DMS53 treated with DMSO at 0.1 percent for 48 hours (cell line): ENCODE data around the gene EBLN2.
A peak's percentile ranks its signal among the peaks of the same experiment; 100 is the strongest.

Experiments
- DNase-seq: peaks from one replicate; lab custom pipeline; 2025; ENCODE audit not compliant: unreplicated experiment; lab: John Stamatoyannopoulos, UW

The EBLN2 gene

DNA sequence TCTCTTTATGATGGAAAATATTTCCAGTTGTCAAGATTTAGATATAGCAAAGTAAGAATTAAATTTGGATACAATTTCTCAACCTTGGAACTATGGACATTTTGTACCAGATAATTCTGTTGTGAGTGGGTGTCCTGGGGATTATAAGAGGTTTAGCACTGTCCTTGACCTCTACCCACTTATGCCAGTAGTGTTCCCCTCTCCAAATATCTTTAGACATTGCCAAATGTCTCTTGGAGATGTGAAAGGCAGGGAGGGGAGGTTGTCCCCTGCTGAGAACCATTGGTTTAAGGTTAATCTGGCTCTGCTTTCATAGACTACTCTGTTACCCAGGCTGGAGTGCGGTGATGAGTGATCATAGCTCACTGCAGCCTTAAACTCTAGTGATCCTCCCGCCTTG, at the start of gene EBLN2:
Gene EBLN2, plus strand, starts transcription at position 244 of the 400 bp plus-strand sequence. CDS start 423 bp downstream, outside the sequence.
- no peak for DNase-seq

DNA sequence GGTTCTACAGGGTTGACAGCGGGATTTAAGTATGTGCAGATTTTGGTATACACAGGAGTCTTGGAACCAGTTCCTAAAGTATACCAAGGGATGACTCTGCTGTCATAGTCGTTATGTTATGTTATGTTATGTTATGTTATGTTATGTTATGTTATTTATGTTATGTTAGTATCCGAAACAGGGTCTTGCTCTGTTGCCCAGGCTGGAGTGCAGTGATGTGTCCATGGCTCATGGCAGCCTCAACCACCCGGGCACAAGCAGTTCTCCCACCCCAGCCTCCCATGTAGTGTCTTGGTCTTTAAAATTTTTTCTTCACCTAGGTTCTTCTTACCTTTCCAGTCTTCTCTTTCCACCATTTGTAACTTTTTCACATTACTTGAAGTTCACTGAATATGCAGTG, 43.2 kb upstream of the EBLN2 start:
- DNase-seq, result no peak

DNA sequence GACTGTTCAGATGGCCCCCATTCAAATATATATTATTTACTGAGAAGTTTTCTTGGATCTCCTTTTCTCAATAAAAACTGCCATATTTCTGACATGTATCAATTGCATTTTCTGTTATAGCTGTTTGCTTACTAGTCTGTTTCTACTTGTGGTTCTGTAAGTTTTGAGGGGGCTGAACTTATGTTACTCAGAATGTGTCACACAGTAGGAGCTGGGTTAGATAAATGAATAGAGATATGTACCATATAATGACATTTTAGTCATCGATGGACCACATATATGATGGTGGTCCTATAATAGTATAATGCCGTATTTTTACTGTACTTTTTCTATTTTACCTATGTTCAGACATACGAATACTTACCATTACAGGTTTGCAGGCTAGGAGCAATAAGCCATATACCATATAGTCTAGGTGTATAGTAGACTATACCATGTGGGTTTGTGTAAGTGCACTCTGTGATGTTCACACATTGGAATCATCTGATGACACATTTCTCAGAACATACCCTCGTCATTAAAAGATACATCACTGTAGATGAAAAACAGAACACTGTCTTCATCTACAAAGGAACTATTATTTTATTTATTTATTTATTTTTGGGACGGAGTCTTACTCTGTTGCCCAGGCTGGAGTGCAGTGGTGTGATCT, 42.5 kb upstream of the EBLN2 start:
- no peak for DNase-seq

DNA sequence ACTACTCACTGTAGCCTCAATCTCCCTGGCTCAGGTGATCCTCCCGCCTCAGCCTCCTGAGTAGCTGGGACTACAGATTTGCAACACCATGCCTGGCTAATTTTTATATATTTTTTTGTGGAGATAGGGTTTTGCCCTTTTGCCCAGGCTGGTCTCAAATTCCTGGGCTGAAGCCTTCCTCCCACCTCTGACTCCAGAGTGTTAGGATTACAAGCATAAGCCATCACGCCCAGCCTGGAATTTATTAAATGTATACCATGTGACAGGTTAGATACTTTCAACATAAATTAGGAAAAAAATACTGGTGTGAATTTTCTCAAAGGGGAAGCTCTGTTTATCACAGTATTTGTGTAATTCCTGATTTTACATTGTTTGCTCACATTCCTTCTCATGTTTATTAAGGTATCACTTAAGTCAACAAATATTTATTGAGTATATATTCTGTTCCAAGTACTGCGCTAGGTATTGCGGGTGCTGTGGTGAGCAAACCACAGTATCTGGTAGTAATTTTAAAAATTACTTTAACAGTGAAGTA, 40.1 kb upstream of the EBLN2 start:
- DNase-seq, result no peak

DNA sequence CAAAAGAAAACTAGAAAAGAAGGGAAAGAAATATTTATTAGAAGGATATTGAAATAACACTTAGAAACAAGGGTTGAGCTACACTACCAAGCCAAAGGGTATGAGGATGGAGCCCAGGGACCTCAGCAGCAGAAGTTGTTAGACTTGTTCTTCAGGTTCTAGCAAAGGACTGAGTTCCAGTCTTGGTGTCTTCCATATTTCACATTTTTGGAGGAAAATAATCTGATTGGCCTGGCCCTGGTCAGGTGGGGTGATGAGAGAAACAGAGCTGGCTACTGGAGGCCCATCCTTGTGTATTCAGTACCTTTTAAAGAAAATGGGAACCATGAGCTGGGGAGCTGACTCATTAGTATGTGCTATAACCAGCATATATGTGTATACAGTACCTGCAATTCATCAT, 36.6 kb upstream of the EBLN2 start:
- DNase-seq, result no peak

DNA sequence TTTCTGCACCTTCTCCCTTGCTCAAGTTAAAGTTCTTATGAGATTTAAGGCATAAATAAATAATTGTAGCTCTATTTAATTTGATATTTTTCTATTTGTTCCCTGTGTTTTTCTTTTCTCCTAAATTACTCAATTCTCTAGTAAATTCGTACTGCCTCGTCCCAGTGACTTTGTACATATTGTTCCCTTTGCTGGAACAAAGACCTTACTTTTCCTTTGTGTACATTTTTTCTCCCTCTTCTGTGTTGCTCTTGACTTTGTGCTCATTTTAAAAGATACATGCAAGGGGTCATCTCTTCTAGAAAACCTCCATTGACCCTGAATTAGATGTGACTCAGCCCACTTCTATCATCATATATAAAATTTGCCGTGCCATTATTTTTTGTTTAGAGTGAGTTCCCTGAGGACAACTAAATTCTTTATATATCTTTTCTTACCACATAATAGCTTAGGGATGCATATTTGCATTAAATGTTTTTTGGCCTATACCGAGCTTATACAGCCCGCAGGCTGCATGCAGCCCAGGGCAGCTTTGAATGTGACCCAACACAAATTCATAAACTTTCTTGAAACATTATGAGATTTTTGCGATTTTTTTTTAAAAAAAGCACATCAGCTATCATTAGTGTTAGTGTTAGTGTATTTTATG, 35.2 kb upstream of the EBLN2 start:
- no peak for DNase-seq

DNA sequence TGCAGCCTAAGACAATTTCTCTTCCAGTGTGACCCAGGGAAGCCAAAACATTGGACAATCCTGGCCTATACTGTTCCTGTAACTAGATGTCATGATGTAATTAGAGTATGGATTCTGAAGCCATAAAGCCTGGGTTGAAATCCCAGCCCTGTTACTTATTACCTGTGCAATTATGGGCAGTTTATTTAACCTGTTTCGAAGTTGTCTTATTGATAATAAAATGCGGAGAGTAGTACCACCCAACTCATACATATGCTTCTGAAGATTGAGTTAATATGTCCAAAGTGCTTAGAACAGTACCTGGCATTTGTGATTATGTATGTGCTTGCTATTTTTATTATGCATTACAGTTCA, 34.7 kb upstream of the EBLN2 start:
- DNase-seq, result no peak

DNA sequence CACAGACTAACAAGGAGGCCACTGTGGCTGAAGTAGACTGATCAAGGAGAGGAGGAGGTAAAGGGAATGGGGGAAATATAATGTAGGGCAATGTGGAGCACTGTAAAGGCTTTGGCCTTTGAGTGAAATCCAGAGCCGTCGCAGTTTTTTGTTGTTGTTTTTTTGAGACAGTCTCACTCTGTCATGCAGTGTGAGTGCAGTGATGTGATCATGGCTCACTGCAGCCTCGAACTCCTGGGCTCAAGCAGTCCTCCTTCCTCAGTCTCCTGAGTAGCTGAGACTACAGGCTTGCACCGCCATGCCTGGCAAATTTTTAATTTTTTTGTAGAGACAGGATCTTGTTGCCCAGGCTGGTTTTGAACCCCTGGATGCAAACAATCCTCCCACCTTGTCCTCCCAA, 32.7 kb upstream of the EBLN2 start:
- no peak for DNase-seq

DNA sequence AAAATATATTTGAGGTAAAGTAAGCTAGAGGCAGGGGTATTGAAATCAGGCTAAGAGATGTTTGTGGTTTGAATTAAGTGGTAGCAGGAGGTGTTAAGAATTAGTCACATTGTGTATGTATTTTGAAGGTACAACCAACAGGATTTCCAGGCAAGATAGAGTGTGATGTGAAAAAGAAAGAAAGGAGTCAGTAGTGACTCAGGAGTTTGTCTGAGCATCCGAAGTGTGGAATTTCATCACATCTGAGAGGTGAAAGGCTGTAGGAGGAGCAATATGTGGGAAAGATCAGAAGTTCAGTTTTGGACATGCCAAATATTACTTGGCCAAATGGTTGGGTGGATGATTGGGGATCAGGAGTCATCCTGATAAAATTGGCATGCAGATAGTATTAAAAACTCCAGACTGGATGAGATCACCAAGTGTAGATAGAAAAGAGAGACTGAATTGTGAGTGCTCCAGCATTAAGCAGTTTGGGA, 32.1 kb upstream of the EBLN2 start:
- DNase-seq, result no peak

DNA sequence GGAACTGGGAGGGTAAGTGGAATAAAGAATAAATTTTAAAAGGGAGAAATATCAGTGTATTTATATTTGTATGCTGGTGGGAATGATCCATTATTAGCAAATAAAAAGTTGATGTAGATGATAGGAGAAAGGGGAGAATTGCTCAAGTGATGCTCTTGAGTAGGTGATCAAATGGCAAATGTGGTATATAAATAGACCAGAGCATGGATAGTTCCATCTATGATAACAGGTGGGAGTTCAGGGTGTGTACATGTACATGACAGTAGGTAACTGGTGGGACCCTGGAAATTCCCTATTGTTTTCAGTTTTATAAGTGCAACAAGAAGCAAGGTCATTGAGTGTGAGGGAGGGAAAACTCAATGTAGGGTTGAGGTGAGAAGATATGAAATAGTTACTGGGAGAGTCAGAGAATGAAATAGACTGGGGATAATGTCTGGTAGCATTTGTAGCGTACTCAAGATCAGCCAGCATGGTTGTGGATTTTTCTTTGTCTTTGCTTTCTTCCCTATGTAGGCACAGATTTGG, 31.3 kb upstream of the EBLN2 start:
- no peak for DNase-seq

DNA sequence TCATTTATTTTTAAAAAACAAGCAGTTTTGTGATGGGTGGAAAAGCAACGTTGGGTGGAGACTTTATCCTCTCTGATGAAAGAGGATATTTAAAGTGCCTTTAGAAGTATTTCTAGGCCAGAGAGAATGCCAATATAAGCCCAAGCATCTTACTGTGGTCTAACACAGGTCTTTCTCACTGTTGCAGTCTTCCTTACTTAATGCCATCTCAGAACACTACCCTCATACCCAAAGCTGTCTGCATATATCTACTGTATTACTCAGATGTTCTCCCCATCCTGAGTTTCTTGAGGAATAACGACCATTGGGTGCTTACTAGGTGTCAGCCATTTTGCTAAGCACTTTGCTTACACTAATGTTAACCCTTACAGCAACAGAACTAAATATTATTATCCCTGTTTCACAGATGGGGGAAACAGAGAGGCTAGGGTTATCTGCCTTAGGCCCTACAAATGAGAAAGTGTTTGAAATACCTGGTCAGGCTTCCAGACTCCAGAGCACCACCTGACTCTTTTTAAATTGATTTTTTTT, 29.8 kb upstream of the EBLN2 start:
- DNase-seq, result no peak

DNA sequence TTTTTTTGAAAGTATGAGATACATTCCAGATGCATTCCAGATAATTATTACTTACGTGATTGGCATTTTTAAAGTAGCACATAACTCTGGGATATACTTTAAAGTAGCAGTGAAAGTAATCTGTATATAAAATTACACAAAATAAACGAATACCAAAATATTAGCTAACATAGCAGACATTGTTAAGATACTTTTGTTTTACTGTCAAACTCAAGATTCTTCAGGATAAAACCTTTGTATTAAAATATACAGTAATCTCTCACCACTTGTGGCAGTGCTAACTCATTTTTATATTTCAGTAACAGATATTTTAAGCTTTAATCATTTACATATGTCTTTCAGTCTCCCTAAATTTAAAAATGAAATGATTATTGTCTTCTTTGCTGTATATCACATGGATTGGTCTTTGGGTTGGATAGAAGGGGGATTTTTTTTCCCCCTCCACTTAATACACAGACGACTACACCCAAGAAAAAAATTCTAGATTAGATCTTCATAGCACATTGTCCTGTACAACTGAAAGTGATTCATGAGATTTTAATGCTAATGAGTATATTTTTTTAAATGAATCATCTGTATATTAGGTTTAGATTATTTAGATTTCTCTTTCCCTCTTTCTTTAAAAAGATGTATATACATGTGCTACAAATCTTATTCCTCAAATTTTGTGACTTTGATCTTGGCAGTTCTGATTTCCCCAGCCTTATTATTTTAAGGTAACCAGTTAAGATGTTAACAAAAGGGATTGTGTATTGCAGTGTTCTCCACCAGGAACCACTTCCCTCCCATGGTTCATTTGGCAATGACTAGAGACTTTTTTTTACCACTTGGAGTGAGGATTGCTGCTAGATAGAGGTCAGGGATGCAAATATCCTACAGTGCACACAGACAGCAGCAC, 24.5 kb upstream of the EBLN2 start:
- no peak for DNase-seq

DNA sequence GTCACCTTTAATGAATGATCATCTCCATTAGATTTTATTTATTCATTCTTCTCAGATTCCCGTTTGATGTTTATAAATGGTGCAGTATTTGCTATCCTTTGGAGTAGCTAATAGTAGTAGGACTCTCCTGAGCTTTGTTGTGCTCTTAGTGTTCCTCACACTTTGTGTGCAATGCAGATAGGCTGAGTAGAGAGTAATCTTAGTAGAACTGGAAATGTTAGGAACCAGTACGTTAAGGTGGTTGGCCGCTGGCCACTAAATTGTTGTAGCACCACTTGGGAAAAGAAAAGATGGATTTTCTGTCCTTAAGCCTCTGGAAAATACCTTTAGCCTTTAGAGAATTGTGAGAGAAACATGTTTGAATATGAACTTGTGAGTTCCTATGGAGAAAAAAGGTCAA, 19.9 kb upstream of the EBLN2 start:
- DNase-seq, result no peak

DNA sequence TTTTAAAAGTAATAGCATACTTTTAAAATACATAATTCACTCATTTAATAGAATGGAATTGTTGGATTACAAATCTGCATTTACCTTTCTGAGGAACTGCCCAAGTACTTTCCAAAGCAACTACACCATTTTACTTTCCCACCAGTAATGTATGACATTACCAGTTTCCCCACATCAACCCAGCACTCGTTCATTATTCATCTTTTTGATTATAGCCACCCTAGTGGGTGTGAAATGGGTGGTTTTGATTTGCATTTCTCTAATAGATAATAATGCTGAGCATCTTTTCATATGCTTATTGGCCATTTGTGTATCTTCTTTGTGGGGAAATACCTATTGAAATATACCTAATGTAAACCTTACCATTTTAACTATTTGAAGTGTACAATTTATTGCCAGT, 18.0 kb upstream of the EBLN2 start:
- no peak for DNase-seq

DNA sequence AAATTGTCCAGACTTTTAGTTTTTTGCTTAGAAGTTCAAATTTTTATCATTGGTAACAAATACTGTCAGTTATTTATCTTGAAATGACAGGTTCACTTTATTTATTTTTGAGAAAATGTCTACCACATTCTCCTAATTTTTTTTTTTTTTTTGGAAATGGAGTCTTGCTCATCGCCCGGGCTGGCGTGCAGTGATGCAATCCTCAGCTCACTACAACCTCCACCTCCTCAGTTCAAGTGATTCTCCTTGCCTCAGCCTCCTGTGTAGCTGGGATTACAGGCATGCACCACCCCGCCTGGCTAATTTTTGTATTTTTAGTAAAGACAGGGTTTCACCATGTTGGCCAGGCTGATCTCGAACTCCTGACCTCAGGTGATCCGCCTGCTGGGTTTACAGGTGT, 16.1 kb upstream of the EBLN2 start:
- DNase-seq, result no peak

DNA sequence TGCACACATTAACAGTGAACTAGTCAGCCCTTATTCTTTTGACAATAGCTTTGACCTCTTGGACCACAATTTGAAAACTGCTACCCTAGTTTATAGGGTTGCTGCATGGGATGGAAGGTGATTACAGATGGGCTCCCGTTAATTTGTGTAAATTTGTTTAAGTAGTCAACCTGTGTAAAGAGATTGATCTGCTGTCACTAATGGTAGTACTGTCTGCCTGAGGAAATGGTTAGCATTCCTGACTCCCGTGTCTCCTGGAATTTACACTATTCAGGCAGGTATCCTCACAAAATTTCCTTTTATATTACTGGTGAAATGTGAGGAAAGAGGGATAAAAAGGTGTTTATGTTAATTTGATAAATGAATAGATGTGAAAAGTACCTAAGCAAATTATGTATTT, 15.3 kb upstream of the EBLN2 start:
- DNase-seq, result no peak

DNA sequence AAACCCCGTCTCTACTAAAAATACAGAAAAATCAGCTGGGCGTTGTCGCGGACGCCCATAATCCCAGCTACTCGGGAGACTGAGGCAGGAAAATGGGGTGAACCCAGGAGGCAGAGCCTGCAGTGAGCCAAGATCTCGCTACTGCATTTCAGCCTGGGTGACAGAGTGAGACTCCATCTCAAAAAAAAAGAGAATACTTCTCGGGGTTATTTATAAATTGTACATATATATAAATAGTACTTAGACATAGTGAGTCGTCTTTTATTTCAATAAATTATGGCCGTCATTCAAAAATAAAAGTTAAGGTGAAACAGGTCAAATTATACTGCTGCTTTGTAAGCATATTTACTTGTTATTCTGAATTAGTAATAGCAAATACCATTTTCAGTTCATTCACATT, 12.1 kb upstream of the EBLN2 start:
- no peak for DNase-seq

DNA sequence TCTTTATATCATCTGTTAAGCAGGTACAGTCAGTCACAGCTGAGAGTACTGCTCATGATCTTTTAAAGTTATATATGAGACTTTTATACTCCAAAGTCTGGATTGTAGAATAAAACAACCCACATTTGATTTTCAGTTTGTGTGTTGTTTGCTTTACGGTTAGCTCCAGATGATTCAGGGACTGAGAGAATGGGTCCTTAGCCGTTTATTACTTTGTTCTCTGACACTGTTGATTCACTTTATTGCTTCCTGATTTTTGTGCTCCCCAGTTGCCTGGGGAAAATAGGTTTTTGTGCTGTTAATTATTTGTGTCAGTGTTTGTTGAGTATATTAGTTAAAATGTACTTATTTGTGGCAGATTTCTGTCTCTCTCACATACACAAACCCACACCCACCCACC, 8.6 kb upstream of the EBLN2 start:
- no peak for DNase-seq

DNA sequence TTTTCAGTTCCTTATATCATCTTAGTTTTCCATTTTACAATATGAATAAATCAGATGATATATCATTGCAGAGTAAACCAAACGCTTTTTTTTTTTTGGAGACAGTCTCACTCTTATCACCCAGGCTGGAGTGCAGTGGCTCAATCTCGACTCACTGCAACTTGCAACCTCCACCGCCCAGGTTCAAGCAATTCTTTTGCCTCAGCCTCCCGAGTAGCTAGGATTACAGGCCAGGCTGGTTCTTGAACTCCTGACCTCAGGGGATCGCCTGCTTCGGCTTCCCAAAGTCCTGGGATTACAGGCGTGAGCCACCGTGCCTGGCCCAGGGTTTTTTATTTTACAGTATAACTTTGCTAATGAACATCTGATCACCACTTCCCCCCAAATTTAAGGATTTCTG, 5.9 kb upstream of the EBLN2 start:
- DNase-seq, result no peak

DNA sequence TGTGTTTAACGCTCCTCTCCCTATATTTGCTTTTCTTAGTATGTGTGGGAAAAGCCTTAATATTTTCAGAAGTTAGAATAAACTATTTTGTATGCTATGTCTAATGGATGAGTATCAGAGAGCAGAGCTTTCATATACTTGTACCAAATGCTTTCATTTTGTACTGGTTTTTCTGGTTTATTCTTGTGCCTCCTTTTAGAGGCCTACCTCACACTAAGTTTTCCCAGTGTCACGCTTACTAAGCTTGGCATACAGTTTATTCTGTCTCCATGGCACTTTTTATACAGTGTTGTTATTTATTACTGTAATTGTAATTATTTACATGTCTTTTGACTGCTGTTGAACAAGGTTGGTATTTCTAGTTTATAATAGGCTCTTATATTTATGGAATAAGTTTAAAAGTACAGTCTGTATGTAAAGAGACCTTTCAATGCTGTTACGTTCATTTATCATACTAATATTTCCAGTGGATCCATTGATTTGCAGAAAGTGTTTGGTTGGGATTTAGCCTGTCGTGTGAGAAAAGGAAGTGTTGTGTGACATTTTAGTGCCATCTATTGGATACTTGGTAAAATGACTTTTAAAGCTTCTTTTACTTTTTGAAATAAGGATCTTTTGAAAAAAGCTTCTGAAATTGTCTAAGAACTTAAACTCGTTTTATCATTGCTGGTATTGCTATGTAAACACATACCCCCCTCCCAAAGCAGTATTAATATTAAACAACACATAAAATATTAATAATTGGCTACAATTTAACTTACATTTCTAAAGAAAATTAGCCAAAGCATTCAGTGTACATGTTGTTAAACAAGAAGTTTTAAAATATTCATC, 5.2 kb upstream of the EBLN2 start:
- peak; percentile 1 for DNase-seq

DNA sequence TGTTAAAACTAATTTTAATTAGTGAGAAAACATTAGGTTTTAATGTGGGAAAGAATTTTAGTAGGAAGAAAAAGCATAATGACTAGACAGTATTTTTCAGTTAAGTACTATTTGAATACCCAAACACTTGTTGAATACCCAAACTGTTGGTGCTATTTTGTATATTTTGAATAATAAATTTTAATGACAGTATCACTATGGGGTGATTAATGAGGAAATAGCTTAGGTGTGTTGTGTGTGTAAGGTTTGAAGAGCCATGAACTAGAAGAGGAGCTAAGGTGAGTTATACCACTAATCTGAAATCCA, 4.7 kb upstream of the EBLN2 start:
- DNase-seq, result no peak
